Heart left ventricle (tissue), 16 donors: ENCODE data around the gene ZNF319. TPM values are rescaled to one million over a fixed set of nuclear protein-coding genes. Genes with fewer than 3 reads are reported as not detected.

Experiments used
- ATAC-seq, 4 donors: fragments of 200-7000 bp; cut with Tn5 transposase; one replicate each; pipeline ENCODE4 v1.9.1; 2020 to 2022; ENCODE audit warnings: moderate library complexity in 4 of 4, mild to moderate bottlenecking in 3 of 4, moderate number of reproducible peaks in 1 of 4
- DNase-seq, 5 donors: peaks; one replicate each; pipeline ENCODE4 v3.0.0-alpha.2; 2020
- H3K27ac ChIP-seq, 12 donors: fragments of 200-600 bp; sonication (generic) in 4 of 12; one replicate each; pipeline versions ENCODE4 v1.5.0 to v1.8.0; 2016 to 2022; ENCODE audit warnings: mild to moderate bottlenecking in 2 of 12
- H3K27me3 ChIP-seq, 9 donors: fragments of 200-600 bp; sonication (generic) in 2 of 9; one replicate each; pipeline versions ENCODE4 v1.5.1 to v1.8.0; 2016 to 2022; ENCODE audit warnings: mild to moderate bottlenecking in 3 of 9
- H3K36me3 ChIP-seq, 9 donors: fragments of 200-600 bp; sonication (generic) in 2 of 9; one replicate each; pipeline versions ENCODE4 v1.5.0 to v1.8.0; 2018 to 2022; ENCODE audit warnings: mild to moderate bottlenecking in 2 of 9
- H3K4me1 ChIP-seq, 12 donors: fragments of 200-600 bp; sonication (generic) in 4 of 12; one replicate each; pipeline versions ENCODE4 v1.5.0 to v1.8.0; 2016 to 2022; ENCODE audit warnings: mild to moderate bottlenecking in 3 of 12
- H3K4me3 ChIP-seq, 12 donors: fragments of 200-600 bp; sonication (generic) in 4 of 12; one replicate each; pipeline versions ENCODE4 v1.5.0 to v1.8.0; 2017 to 2022; ENCODE audit warnings: mild to moderate bottlenecking in 9 of 12, moderate library complexity in 4 of 12
- H3K9me3 ChIP-seq, 12 donors: fragments of 200-600 bp; sonication (generic) in 4 of 12; one replicate each; pipeline versions ENCODE4 v1.5.0 to v1.8.0; 2016 to 2022; ENCODE audit warnings: mild to moderate bottlenecking in 1 of 12
- POLR2A ChIP-seq, 2 donors: fragments of 450-650 bp; IDR thresholded peaks; one replicate each; pipeline ENCODE4 v1.6.1; 2017; ENCODE audit warnings: antibody characterized with exemption in 2 of 2, mild to moderate bottlenecking in 2 of 2, moderate library complexity in 2 of 2
- WGBS, 4 donors: extraction: QIAGEN DNeasy Blood & Tissue Kit in 2 of 4; methylation state at CpG; one replicate each; pipeline versions ENCODE4 v1.1.5 to v1.1.7; 2013 to 2018; 5-methylcytosine and 5-hydroxymethylcytosine counted together
- intact Hi-C, 10 donors: fragments of 100-400 bp; cut with DNase I; formaldehyde crosslinking; loops; one replicate each; pipeline versions ENCODE4 v1.11.1 to v1.14.2; 2022
- polyA plus RNA-seq, 2 donors: library from polyadenylated mRNA; stranded (reverse); fragments of 200-250 nt; gene quantifications; one replicate each; pipeline ENCODE4 v1.2.3, GENCODE V29; 2013
- total RNA-seq, 9 donors: library from RNA; depleted of rRNA in 2 of 9; stranded (reverse); fragments of >200 nt in 2 of 9; fragmentation: NEBNext Ultra II Directional in 3 of 9; extraction: Animal tissue kit (Norgen Biotek cat#: 25700) in 3 of 9; gene quantifications; one replicate each; pipeline versions ENCODE4 v1.1.0 to v1.2.4, GENCODE V29; 2016 to 2023
- TF ChIP-seq, protein P1 (sequence below), 12 donors: fragments of 200-600 bp; sonication (generic) in 4 of 12; IDR thresholded peaks; one replicate each; pipeline versions ENCODE4 v1.5.0 to v1.8.0; 2018 to 2022; ENCODE audit warnings: antibody characterized with exemption in 12 of 12, mild to moderate bottlenecking in 5 of 12
- donor health status: ischemic (EF 13 %, LVEDD 7.1; RV severe dilation, severe dysfunction).
- donor health status: healthy with polysubstance abuse.
- donor health status: DM: no; HTN: yes; CAD: no.
- donor health status: DM: no; HTN: no; CAD: no.
- donor health status: ischemic (EF 25% LVEDD 6.9; RV normal size, moderate dysfunction).
- donor health status: ischemic (EF 25% LVEDD 5.7; RV mildly dilated, moderate dysfunction).
- donor health status: healthy.
- donor health status: DM: yes; HTN: yes; CAD: no.
- donor health status: ischemic (EF 35%, LVEDD 5.7; RV mildly dilated, moderate dysfunction).
- donor health status: nonischemic (EF 11% LVEDD 7.7; RV severe dilation, severe dysfunction).
- donor health status: DM: yes; HTN: yes; CAD: no.
- donor health status: PGD.
- donor health status: ischemic (EF 29% LVEDD 5.4; RV normal size, mild dysfunction).
- donor health status: nonischemic (EF 23%, LVEDD 6.1; RV moderate dilation, normal function).

Gene ZNF319
- total and polyA plus RNA-seq, 11 donors = 5.6 to 10.5 (median 8.6) TPM

DNA sequence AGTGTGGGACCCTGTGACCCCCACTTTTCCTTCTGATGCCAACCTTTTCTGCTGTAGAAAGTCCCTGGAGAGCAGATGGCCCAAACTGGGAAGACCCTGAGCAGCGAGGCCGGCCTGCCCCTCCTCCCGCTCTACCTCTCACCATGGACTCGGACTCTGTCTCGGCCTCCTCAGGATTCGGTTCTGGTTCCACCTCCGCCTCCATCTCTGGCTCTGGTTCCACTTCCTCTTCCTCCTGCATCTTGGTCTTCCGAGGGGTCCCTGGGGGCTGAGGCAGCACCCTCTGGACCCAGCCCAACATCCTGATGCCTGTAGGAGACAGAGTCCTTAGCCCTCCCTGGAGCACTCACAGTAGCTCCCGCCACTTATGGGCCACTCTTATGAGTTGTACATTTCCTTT lies 33.5 kb downstream of the ZNF319 start:
- no peaks in the 10 kb centered on the region for H3K4me1 ChIP-seq
- intact Hi-C loops = no loop called here
- DNase-seq = peak in 1 of 5 donors; percentile 20
- no peak for ATAC-seq
- no peaks in the 10 kb centered on the region for H3K36me3 ChIP-seq
- 71 to 82% (median 79%) methylated on average over 9 of the region's 9 CpGs for WGBS, 4 donors
- no peak overlapping the region for H3K27ac ChIP-seq
- no peak overlapping the region for H3K4me3 ChIP-seq
- H3K9me3 ChIP-seq = no peaks in the 10 kb centered on the region
- no peaks in the 10 kb centered on the region for H3K27me3 ChIP-seq
- TF ChIP-seq, protein P1, sequence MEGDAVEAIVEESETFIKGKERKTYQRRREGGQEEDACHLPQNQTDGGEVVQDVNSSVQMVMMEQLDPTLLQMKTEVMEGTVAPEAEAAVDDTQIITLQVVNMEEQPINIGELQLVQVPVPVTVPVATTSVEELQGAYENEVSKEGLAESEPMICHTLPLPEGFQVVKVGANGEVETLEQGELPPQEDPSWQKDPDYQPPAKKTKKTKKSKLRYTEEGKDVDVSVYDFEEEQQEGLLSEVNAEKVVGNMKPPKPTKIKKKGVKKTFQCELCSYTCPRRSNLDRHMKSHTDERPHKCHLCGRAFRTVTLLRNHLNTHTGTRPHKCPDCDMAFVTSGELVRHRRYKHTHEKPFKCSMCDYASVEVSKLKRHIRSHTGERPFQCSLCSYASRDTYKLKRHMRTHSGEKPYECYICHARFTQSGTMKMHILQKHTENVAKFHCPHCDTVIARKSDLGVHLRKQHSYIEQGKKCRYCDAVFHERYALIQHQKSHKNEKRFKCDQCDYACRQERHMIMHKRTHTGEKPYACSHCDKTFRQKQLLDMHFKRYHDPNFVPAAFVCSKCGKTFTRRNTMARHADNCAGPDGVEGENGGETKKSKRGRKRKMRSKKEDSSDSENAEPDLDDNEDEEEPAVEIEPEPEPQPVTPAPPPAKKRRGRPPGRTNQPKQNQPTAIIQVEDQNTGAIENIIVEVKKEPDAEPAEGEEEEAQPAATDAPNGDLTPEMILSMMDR (IDR thresholded peaks at IDR 0.05) = no peak
- no peak for TF ChIP-seq POLR2A (IDR thresholded peaks at IDR 0.05)

DNA sequence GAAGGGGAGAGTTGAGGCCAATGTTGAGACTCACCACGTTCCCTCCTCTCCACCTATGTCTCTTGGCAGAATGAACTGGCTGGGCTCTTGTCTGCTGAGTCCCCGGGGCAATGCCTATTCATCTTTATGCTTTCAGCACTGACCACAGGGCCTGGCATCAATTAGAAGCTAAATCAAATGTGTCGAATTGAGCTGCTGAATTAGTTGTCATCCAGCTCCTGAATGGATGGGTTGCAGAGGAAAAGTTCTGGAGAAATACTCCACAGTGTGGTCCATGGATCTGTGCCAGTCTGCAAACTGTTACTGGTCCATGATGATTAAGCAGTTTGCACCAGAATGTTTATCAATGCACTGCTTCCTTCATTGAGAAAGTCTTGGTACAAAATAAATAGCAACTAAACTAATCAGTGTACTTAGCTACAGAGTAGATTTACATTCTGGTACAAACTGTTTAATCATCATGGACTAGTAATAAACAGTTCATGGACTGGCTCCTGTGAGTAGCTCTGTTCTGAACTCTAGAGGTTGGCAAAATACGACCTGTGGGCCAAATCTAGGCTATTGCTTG lies 34.2 kb downstream of the ZNF319 start:
- DNase-seq (no peak), ATAC-seq (peak in 2 of 4 donors; percentile 24 to 34)
- H3K4me1 ChIP-seq = no peaks in the 10 kb centered on the region
- H3K9me3 ChIP-seq = no peaks in the 10 kb centered on the region
- no peak overlapping the region for H3K4me3 ChIP-seq
- TF ChIP-seq POLR2A (IDR thresholded peaks at IDR 0.05) = no peak
- TF ChIP-seq, protein P1 (IDR thresholded peaks at IDR 0.05) = no peak
- 57 to 64% (median 61%) methylated on average over 4 of the region's 4 CpGs for WGBS, 4 donors
- no peaks in the 10 kb centered on the region for H3K27me3 ChIP-seq
- intact Hi-C loops = no loop called here
- no peaks in the 10 kb centered on the region for H3K36me3 ChIP-seq
- H3K27ac ChIP-seq = no peak overlapping the region

DNA sequence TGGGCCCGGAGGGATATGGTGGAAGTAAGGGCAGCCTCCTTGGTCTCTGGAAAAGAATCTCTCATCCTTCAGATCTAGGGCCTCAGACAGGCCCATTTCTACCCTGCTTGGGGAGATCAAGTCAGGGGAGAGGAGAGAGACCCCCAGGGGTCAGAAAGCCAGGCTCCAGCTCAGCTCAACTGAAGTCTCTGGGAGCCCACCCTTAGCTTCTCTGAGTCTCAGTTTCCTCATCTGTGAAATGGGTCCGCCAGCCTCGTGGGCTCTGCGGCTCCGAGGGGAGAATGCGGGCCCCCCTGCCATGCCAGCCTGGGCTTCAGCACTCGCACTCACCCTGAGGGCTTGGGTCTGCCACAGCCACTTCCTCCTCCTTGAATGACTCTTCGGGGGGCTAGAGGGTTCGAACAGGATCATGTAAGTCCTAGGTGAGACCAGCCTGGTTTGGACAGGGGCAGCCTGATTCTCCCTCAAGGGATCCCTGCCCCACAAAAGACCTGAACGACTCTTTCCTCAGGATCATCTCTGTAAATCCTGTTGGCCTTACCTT lies 36.2 kb downstream of the ZNF319 start:
- H3K4me3 ChIP-seq = no peak overlapping the region
- H3K9me3 ChIP-seq = no peaks in the 10 kb centered on the region
- no peaks in the 10 kb centered on the region for H3K36me3 ChIP-seq
- H3K27me3 ChIP-seq = no peaks in the 10 kb centered on the region
- ATAC-seq = peak in 1 of 4 donors; percentile 13
- DNase-seq = no peak
- no peaks in the 10 kb centered on the region for H3K4me1 ChIP-seq
- intact Hi-C loops = no loop called here
- no peak for TF ChIP-seq POLR2A (IDR thresholded peaks at IDR 0.05)
- TF ChIP-seq, protein P1 (IDR thresholded peaks at IDR 0.05) = no peak
- WGBS, 4 donors = 66 to 82% (median 78%) methylated on average over 7 to 10 of the region's 10 CpGs
- no peak overlapping the region for H3K27ac ChIP-seq

DNA sequence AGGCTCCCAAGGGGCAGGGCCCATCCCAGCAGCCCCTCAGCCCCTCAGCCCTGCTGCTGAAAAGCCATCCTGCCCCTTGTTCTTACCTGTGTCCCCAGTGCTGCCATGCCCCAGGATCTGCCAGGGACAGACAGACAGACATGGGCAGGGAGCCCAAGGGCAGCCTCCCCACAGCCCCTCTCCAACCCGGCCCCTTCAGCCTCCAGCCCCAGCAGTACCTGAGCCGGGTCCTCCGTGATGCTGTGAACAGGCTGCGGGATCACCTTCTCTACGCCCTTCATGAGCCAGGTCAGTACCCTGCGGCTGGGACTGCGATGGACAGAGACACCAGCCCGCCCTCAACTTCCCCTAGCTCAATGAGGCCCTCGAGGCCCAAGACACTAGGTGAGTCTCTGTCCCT lies 37.7 kb downstream of the ZNF319 start:
- DNase-seq (no peak), ATAC-seq (no peak)
- Histone ChIP-seq H3K4me3 (no peak overlapping the region), H3K27ac (no peak overlapping the region), H3K36me3 (no peaks in the 10 kb centered on the region), H3K9me3 (no peaks in the 10 kb centered on the region), H3K27me3 (no peaks in the 10 kb centered on the region), H3K4me1 (no peaks in the 10 kb centered on the region)
- WGBS, 4 donors = 59 to 85% (median 77%) methylated on average over 3 to 9 of the region's 9 CpGs
- intact Hi-C loops = no loop called here
- TF ChIP-seq, protein P1 (IDR thresholded peaks at IDR 0.05) = no peak
- no peak for TF ChIP-seq POLR2A (IDR thresholded peaks at IDR 0.05)
